ENCODE data around the gene MLLT1. TPM values are rescaled to one million over a fixed set of nuclear protein-coding genes. Genes with fewer than 3 reads are reported as not detected.

The MLLT1 gene
- total and polyA plus RNA-seq, 10 of the 15 experiments (the other 5 are each of a cell fraction or from before 2014, with no cell fraction given), result 0.16 to 61.1 (median 8.5) TPM

DNA sequence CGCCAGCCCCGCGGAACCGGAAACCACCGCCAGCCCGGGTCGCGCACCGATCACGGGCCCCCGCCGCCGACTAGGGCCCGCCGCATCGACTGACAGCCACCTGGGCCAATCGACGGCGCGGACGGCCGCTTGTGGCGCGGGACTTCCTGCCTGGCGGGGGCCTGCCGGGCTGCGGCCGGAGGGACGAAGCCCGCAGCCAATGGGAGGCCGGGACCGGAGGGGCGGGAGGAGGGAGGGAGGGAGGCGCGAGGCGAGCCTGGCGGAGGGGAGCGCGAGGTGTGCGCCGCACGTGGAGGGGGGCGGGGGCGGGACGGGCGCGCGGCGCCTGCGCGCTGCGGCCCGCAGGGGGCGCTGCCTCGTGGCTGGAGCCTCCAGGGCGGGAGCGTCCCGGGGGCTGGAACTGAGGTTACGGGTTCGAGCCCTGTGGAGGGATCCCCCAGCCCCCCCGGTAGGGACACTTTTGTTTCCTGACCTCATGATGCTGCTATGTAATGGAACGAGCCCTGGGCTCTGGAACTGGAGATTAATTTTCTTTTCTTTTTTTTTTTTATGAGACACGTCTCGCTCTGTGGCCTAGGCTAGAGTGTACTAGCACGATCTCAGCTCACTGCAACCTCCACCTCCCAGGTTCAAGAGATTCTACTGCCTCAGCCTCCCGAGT, at the start of gene MLLT1 (continued):
- TF ChIP-seq, protein P1, sequence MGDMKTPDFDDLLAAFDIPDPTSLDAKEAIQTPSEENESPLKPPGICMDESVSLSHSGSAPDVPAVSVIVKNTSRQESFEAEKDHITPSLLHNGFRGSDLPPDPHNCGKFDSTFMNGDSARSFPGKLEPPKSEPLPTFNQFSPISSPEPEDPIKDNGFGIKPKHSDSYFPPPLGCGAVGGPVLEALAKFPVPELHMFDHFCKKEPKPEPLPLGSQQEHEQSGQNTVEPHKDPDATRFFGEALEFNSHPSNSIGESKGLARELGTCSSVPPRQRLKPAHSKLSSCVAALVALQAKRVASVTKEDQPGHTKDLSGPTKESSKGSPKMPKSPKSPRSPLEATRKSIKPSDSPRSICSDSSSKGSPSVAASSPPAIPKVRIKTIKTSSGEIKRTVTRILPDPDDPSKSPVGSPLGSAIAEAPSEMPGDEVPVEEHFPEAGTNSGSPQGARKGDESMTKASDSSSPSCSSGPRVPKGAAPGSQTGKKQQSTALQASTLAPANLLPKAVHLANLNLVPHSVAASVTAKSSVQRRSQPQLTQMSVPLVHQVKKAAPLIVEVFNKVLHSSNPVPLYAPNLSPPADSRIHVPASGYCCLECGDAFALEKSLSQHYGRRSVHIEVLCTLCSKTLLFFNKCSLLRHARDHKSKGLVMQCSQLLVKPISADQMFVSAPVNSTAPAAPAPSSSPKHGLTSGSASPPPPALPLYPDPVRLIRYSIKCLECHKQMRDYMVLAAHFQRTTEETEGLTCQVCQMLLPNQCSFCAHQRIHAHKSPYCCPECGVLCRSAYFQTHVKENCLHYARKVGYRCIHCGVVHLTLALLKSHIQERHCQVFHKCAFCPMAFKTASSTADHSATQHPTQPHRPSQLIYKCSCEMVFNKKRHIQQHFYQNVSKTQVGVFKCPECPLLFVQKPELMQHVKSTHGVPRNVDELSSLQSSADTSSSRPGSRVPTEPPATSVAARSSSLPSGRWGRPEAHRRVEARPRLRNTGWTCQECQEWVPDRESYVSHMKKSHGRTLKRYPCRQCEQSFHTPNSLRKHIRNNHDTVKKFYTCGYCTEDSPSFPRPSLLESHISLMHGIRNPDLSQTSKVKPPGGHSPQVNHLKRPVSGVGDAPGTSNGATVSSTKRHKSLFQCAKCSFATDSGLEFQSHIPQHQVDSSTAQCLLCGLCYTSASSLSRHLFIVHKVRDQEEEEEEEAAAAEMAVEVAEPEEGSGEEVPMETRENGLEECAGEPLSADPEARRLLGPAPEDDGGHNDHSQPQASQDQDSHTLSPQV (IDR thresholded peaks at IDR 0.05), result no peak
- TF ChIP-seq ZNF24 (IDR thresholded peaks at IDR 0.05), result 0 out of 2 replicates have a peak, but pooled peaks have one; percentile 6
- peak; percentile 35; the same call in 1 of the 2 replicates for TF ChIP-seq RAD21 (IDR thresholded peaks at IDR 0.05; ENCODE audit: insufficient read depth, low read depth, low read length)

DNA sequence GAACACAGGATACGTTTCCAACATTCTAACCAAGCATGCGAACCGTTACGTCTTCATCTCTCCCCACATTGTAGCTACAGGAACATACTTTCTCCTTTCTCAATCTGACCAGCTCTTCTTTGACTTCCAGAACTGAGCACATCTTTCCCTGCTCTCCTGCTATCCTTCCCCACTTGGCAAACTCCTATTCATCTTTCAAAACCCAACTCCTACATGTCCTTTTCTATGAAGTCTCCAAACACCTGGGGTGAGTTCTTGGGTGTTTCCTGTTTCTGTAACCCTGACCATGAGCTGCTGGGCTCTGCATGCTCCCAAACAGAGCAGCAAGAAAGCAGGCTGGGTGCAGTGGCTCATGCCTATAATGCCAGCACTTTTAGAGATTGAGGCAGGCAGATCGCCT, 47.0 kb upstream of the MLLT1 start:
- no TSS peak for BruUV-seq (replicated peaks)
- in situ Hi-C loops (cut with MboI), result no loop called here
- no peaks in the 10 kb centered on the region for H3K27me3 ChIP-seq (replicated peaks in 1 of 2; ENCODE audit: control insufficient read depth in 2 of 2, insufficient read depth in 2 of 2, low read length in 1 of 2)
- WGBS (ENCODE audit: insufficient coverage, insufficient replicate concordance, low lambda C conversion rate, missing lambda C conversion rate), result 59% methylated on average over 5 of the region's 5 CpGs
- no peak overlapping the region for H2AFZ ChIP-seq (ENCODE audit: control insufficient read depth, low read depth, low read length)
- ChIA-PET CTCF (no interaction called here), POLR2A (no interaction called here), SMC1A (ENCODE audit: uncharacterized antibody, unreplicated experiment) (no interaction called here), RAD21 (ENCODE audit: unreplicated experiment) (no interaction called here)
- intact Hi-C loops (cut with micrococcal nuclease; ENCODE audit: unreplicated experiment), result no loop called here
- no peak overlapping the region for H3K4me3 ChIP-seq
- H3K9ac ChIP-seq (ENCODE audit: control insufficient read depth, insufficient read depth, low read length), result no peak overlapping the region
- no peak for ATAC-seq
- H3K4me2 ChIP-seq (ENCODE audit: control insufficient read depth, insufficient read depth), result no peak overlapping the region
- H3K36me3 ChIP-seq (ENCODE audit: control insufficient read depth in 2 of 2, insufficient read depth in 2 of 2, low read length in 1 of 2), result no peaks in the 10 kb centered on the region
- H3K79me2 ChIP-seq (ENCODE audit: control insufficient read depth, insufficient read depth, low read length), result no peaks in the 10 kb centered on the region
- DNase-seq (ENCODE audit: low read depth, low spot score), result no peak
- TF ChIP-seq POLR2A (IDR thresholded peaks at IDR 0.05; ENCODE audit: low read depth, low read length) (no peak), NFYA (IDR thresholded peaks at IDR 0.05; ENCODE audit: borderline replicate concordance, low read depth, low read length) (no peak)
- H3K4me1 ChIP-seq (ENCODE audit: control insufficient read depth, insufficient read depth, low read length), result no peaks in the 10 kb centered on the region
- H4K20me1 ChIP-seq (ENCODE audit: control insufficient read depth, insufficient read depth), result no peaks in the 10 kb centered on the region
- no peaks in the 10 kb centered on the region for H3K9me3 ChIP-seq (replicated peaks; ENCODE audit: control insufficient read depth, insufficient read depth, low read length)
- FAIRE-seq, result no peak
- H3K27ac ChIP-seq (ENCODE audit: control insufficient read depth, insufficient read depth), result no peak overlapping the region
